Astrocyte (in vitro differentiated cells and primary cell): Measurements from ENCODE around the gene AFF2.

Source experiments
- CTCF ChIP-seq: IDR thresholded peaks from 2 replicates; pipeline ENCODE4 v1.5.1; 2011; ENCODE audit warnings: low read depth, mild to moderate bottlenecking, inconsistent platforms, low read length, moderate library complexity; ENCODE audit not compliant: insufficient read depth
- EZH2 ChIP-seq: IDR thresholded peaks from 2 replicates; pipeline ENCODE4 v1.6.1; 2012; ENCODE audit warnings: mild to moderate bottlenecking, low read length, inconsistent platforms; ENCODE audit not compliant: insufficient read depth

- TF ChIP-seq CTCF: no peak
- no peak for TF ChIP-seq EZH2
Observed at GRCh38 chrX:148556498-148556897, 56.1 kb downstream of the AFF2 start.
